NCI-H1694 (cell line): ENCODE data around the gene HSPB6.
"Not testable (repeated sequence)": the region's sequence is repeated elsewhere in the genome, so short reads cannot be mapped to it uniquely, and the experiment has no call there.

Experiments used
- DNase-seq: peaks from one replicate; lab custom pipeline; 2025; lab: John Stamatoyannopoulos, UW

HSPB6 gene

GRCh38 chr19:35731779-35732405 is 24.9 kb downstream of the HSPB6 start:
- no peak for DNase-seq

GRCh38 chr19:35731353-35731752 is 25.5 kb downstream of the HSPB6 start:
- DNase-seq, result no peak

- DNase-seq, result no peak
Measured at GRCh38 chr19:35730326-35730725, 26.5 kb downstream of the HSPB6 start.

GRCh38 chr19:35729763-35730162 is 27.1 kb downstream of the HSPB6 start:
- DNase-seq, result no peak

- no peak for DNase-seq
Measured at GRCh38 chr19:35729021-35729420, 27.8 kb downstream of the HSPB6 start.

GRCh38 chr19:35727956-35728706 is 28.7 kb downstream of the HSPB6 start:
- DNase-seq, result no peak

GRCh38 chr19:35727053-35727955 is 29.5 kb downstream of the HSPB6 start:
- DNase-seq, result no peak

GRCh38 chr19:35725216-35725861 is 31.5 kb downstream of the HSPB6 start:
- DNase-seq, result no peak

GRCh38 chr19:35724560-35724959 is 32.3 kb downstream of the HSPB6 start:
- no peak for DNase-seq

- DNase-seq, result not testable (repeated sequence)
Measured at GRCh38 chr19:35724132-35724531, 32.7 kb downstream of the HSPB6 start.

GRCh38 chr19:35723671-35724070 is 33.2 kb downstream of the HSPB6 start:
- DNase-seq, result no peak

GRCh38 chr19:35722897-35723296 is 33.9 kb downstream of the HSPB6 start:
- DNase-seq, result no peak

GRCh38 chr19:35722461-35722860 is 34.4 kb downstream of the HSPB6 start:
- no peak for DNase-seq

- no peak for DNase-seq
Measured at GRCh38 chr19:35721374-35721773, 35.5 kb downstream of the HSPB6 start.

GRCh38 chr19:35720648-35721047 is 36.2 kb downstream of the HSPB6 start:
- no peak for DNase-seq

- DNase-seq, result no peak
Measured at GRCh38 chr19:35720163-35720524, 36.7 kb downstream of the HSPB6 start.

- DNase-seq, result no peak
Measured at GRCh38 chr19:35719402-35720162, 37.2 kb downstream of the HSPB6 start.

GRCh38 chr19:35718345-35719041 is 38.3 kb downstream of the HSPB6 start:
- DNase-seq, result no peak

- no peak for DNase-seq
Measured at GRCh38 chr19:35717665-35718344, 39.0 kb downstream of the HSPB6 start, which contains the start of gene KMT2B. Gene KMT2B, plus strand, starts transcription at chr19:35718003. Its CDS starts 16 bp downstream, at chr19:35718019.
